Stomach smooth muscle (tissue), 2 donors: Measurements from ENCODE around the gene FARS2.

Experiments
- H3K27ac ChIP-seq: one replicate; pipeline ENCODE4 v1.7.0; 2013; ENCODE audit warnings: mild to moderate bottlenecking, low read length, inconsistent platforms
- H3K27me3 ChIP-seq, 2 donors: one replicate each; pipeline ENCODE4 v1.7.0; 2013; ENCODE audit warnings: low read length in 2 of 2; ENCODE audit not compliant: insufficient read depth in 2 of 2, control insufficient read depth in 1 of 2
- H3K36me3 ChIP-seq, 2 donors: one replicate each; pipeline ENCODE4 v1.7.0; 2013; ENCODE audit warnings: low read length in 2 of 2; ENCODE audit not compliant: control insufficient read depth in 2 of 2, insufficient read depth in 2 of 2
- H3K4me1 ChIP-seq: one replicate; pipeline ENCODE4 v1.7.0; 2013; ENCODE audit warnings: low read length; ENCODE audit not compliant: control insufficient read depth, insufficient read depth
- H3K4me3 ChIP-seq, 2 donors: one replicate each; pipeline ENCODE4 v1.7.0; 2013; ENCODE audit warnings: low read length in 2 of 2
- H3K9ac ChIP-seq, 2 donors: one replicate each; pipeline ENCODE4 v1.7.0; 2013; ENCODE audit warnings: low read length in 2 of 2, mild to moderate bottlenecking in 1 of 2
- H3K9me3 ChIP-seq, 2 donors: one replicate each; pipeline ENCODE4 v1.7.0; 2013; ENCODE audit warnings: low read length in 2 of 2; ENCODE audit not compliant: control insufficient read depth in 2 of 2
- donor health status: healthy.
- donor health status: Pancreatic carcinoma.

FARS2 gene

DNA sequence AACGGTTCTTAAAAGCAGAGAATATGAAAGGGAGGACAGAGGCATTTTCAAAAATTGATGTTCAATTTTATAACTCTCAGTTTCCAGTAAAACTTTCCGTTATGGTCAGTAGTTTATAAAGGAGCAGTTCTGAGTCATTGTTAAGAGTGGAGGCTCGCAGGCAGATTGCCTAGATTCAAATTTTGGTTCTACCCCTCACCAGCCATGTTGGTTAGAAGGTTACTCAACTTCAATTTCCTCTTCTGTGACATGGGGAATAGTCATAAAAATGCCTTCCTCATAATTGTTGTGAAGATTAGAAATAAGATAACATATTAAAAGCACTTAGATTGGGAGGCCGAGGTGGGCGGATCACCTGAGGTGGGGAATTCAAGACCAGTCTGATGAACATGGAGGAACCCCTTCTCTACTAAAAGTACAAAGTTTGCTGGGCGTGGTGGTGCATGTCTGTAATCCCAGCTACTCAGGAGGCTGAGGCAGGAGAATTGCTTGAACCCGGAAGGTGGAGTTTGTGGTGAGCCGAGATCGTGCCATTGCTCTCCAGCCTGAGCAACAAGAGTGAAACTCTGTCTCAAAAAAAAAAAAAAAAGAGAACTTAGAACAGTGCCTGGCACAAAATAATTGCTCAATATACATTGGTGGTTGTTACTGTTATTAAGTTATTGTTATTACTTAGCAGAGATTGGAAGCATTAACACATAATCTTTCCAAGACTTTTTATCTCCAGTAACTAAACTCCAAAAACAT, 396.5 kb downstream of the FARS2 start:
- H3K27ac ChIP-seq: no peak overlapping the region
- peaks cover 0 to 2% of the 10 kb centered on the region in 2 donors for H3K36me3 ChIP-seq
- H3K9me3 ChIP-seq: peaks cover 0 to 7% of the 10 kb centered on the region in 2 donors

DNA sequence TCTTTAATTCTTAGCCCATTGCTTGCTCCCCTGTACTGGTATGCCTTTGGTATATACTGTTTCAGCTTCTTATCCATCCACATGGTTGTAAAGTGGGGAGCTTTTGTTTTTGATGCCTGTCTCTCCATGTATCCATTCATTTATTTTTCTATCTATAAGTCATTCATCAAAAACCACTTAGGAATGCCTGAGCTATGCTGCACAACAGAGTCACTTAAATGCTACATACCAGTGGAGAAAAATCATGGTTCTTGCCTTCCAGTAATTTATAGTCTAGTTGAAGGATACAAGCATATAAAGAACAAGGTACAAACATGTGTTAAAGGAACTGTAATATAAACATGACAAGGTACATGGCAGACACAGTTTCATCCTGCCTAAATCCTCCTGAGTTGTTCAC, 398.2 kb downstream of the FARS2 start:
- Histone ChIP-seq H3K27me3 (no peaks in the 10 kb centered on the region), H3K4me1 (no peaks in the 10 kb centered on the region), H3K4me3 (no peak overlapping the region)

More for the DNA sequence above, 396.5 kb downstream of the FARS2 start:
- H3K4me3 ChIP-seq: no peak overlapping the region
- H3K9ac ChIP-seq: no peak overlapping the region
- no peaks in the 10 kb centered on the region for H3K4me1 ChIP-seq
- no peaks in the 10 kb centered on the region for H3K27me3 ChIP-seq

DNA sequence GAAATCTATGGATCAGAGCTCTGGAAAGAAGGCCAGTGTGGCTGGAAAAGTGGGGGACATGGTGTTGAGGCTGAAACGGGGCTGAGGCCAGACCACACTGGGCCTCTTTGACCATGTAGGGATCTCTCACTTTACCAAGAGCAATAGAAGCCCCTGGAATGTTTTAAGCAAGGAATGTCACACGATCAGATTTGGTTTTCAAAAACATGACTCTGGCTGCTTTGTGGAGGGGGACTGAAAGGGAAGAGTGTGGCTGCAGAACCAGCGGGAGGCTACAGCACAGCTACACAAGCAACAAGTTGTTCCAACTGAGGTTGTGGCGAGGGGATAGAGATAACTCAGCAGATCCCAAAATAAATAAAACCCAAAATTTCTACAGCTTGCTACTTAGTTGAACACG, 399.5 kb downstream of the FARS2 start:
- Histone ChIP-seq H3K36me3 (peaks cover 0 to 2% of the 10 kb centered on the region in 2 donors), H3K9me3 (no peaks in the 10 kb centered on the region), H3K27me3 (no peaks in the 10 kb centered on the region), H3K4me1 (no peaks in the 10 kb centered on the region), H3K4me3 (no peak overlapping the region), H3K9ac (no peak overlapping the region), H3K27ac (no peak overlapping the region)

More for the DNA sequence above, 398.2 kb downstream of the FARS2 start:
- Histone ChIP-seq H3K9ac (no peak overlapping the region), H3K9me3 (peaks cover 0 to 7% of the 10 kb centered on the region in 2 donors), H3K27ac (no peak overlapping the region), H3K36me3 (peaks cover 0 to 2% of the 10 kb centered on the region in 2 donors)

DNA sequence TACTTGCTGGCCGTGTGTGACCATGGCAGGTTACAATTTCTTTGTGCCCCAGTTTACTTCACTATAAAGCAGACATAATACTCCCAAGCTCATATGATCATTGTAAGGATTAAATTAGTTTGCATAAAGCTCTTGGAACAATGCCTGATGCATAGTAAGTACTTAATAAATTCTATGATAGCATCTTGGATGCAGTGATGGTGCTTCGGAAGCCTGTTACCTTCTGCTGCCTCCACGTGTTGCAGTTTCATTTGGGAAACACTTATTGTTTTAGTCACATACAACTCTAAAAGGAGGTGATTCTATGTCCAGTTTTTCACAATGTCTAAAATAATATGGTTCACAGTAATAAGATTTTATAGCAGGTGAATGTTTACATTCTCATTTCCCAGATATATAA, 401.5 kb downstream of the FARS2 start:
- Histone ChIP-seq H3K9ac (no peak overlapping the region), H3K27me3 (no peaks in the 10 kb centered on the region), H3K9me3 (no peaks in the 10 kb centered on the region), H3K4me1 (no peaks in the 10 kb centered on the region), H3K36me3 (no peaks in the 10 kb centered on the region), H3K27ac (no peak overlapping the region), H3K4me3 (no peak overlapping the region)

DNA sequence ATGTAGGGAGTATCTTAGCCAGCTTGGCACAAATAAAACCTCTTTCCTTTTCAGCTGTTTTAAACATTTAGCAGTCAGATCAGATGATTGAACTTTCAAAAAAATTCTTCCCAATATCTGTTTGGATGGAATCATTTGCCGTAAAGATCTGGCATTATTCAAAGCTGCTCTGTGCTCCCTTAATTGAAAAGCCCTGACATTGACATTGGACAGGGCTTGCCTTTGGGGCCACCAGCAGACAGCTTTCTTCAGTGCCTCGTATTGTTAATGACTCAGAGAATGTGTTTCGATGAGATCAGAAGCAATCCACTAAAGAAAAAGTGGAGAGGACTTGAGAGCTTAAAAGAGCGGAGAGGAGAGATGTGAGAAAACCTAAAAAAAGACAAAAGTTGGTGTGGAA, 401.9 kb downstream of the FARS2 start:
- no peak overlapping the region for H3K9ac ChIP-seq
- H3K9me3 ChIP-seq: no peaks in the 10 kb centered on the region
- H3K27me3 ChIP-seq: no peaks in the 10 kb centered on the region
- H3K4me1 ChIP-seq: no peaks in the 10 kb centered on the region
- peak overlapping the region in 1 of 2 donors; percentile 15 for H3K4me3 ChIP-seq
- no peak overlapping the region for H3K27ac ChIP-seq
- no peaks in the 10 kb centered on the region for H3K36me3 ChIP-seq

DNA sequence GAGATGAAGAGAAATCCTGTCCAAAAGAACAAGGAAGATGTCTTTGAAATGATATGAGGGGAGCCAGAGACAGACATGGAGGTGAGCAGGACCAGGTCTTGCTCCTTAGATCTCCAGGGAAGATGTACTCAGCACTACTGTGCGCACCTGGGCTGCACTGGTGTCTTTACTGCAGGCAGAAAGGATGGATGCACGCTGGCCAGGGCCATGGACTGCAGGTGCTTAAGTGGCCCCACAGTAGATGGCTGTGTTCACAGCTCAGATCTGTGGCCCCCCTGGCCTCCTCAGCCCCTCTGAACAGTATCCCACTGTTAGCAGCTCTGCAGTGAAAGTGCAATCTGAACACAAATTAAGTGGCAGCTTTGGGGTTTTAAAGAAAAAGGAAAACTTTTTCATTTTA, 402.4 kb downstream of the FARS2 start:
- no peak overlapping the region for H3K27ac ChIP-seq
- no peaks in the 10 kb centered on the region for H3K27me3 ChIP-seq
- no peaks in the 10 kb centered on the region for H3K36me3 ChIP-seq
- H3K9ac ChIP-seq: no peak overlapping the region
- peak overlapping the region in 1 of 2 donors; percentile 15 for H3K4me3 ChIP-seq
- H3K9me3 ChIP-seq: no peaks in the 10 kb centered on the region
- H3K4me1 ChIP-seq: no peaks in the 10 kb centered on the region

DNA sequence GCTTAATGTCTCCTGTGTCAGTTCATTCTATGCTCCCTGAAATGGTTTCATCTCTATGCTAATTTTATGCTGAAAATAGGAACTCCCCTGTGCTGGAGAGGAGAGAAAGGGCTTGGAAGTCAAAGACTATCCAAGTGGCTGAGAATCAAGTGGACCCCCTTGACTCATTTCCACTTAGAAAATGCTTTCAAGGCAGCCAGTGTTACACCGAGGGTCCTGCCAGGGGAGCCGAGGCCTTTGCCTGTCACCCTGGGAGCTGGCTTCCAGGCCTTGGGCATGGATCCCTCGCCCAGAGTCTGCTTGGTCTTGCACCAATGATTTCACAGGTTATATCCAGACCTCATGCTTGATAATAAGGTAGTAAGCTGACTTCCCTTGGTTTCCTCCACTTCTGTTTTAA, 402.8 kb downstream of the FARS2 start:
- Histone ChIP-seq H3K4me3 (no peak overlapping the region), H3K27ac (no peak overlapping the region), H3K9ac (no peak overlapping the region), H3K4me1 (no peaks in the 10 kb centered on the region), H3K9me3 (no peaks in the 10 kb centered on the region), H3K27me3 (no peaks in the 10 kb centered on the region), H3K36me3 (no peaks in the 10 kb centered on the region)

DNA sequence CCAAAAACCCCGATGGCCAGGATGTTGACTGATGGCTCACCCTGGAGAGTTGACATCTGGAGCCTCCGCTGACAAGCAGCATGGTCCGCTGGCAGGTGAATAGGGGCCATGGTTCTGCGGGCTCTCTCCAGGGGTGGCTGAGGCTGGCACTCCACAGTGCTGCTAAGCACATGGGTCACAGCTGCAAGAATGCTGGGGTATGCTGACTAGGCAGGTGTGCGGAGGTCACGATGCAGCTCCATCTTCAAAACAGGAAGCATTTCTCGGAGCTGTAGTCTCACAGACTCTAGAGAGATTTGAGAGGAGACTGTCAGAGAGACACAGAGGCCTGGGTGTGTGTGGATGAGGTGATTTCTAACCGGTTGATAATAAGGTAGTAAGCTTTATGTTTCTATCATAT, 403.9 kb downstream of the FARS2 start:
- no peaks in the 10 kb centered on the region for H3K9me3 ChIP-seq

DNA sequence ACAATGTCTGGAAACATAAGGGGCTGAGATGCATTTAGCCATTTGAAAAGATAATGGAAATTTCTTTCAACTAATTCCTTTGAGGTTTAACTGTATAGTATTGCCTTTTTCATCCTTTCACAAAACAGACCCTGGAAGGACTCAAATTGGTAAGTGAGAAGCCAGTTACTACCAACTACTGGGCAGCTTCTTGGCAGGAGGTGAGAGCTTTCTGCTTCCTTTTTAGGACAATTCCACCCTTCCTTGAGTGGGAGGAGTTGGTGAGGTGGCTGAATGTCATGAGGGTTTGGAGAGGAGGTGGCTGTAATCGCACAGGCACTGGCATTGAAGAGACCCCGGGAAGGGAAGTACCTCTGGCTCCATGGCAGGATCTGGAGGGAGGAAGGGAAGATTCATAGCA, 404.4 kb downstream of the FARS2 start:
- Histone ChIP-seq H3K27ac (no peak overlapping the region), H3K36me3 (no peaks in the 10 kb centered on the region), H3K4me1 (no peaks in the 10 kb centered on the region), H3K27me3 (no peaks in the 10 kb centered on the region), H3K9ac (no peak overlapping the region), H3K9me3 (no peaks in the 10 kb centered on the region), H3K4me3 (no peak overlapping the region)

More for the DNA sequence above, 403.9 kb downstream of the FARS2 start:
- no peaks in the 10 kb centered on the region for H3K36me3 ChIP-seq
- H3K4me3 ChIP-seq: no peak overlapping the region
- no peaks in the 10 kb centered on the region for H3K27me3 ChIP-seq
- no peak overlapping the region for H3K27ac ChIP-seq
- H3K4me1 ChIP-seq: no peaks in the 10 kb centered on the region
- H3K9ac ChIP-seq: no peak overlapping the region

DNA sequence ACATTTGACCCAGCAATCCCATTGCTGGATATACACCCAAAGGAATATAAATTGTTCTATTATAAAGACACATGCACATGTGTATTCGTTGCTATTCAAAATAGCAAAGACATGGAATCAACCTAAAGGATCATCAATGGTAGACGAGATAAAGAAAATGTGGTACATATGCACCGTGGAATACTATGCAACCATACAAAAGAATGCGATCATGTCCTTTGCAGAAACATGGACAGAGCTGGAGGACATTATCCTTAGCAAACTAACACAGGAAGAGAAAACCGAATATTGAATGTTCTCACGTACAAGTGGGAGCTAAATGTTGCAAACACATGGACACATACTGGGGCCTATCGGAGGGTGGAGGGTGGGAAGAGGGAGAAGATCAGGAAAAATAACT, 405.4 kb downstream of the FARS2 start:
- Histone ChIP-seq H3K4me1 (peaks cover 7% of the 10 kb centered on the region), H3K27ac (no peak overlapping the region), H3K36me3 (no peaks in the 10 kb centered on the region), H3K9ac (no peak overlapping the region), H3K9me3 (no peaks in the 10 kb centered on the region), H3K27me3 (no peaks in the 10 kb centered on the region), H3K4me3 (no peak overlapping the region)

DNA sequence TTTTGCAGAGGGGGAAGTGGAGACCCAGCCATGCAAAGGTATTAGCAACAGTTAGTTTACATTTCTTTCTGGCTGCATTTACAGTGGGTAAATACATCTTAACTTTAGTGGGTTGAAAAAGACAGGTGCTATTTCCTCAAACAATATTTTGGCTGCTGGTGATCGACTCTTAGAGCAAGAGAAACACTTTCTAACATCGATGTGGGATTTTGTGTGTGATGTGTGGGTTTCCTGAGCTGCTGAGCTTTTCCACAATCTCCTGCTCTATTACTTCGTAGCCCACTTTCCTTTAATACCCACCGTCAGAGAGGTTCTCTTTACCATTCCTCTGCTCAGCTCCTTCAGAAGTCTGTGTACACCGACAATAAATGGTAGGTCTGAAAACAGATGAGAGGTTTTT, 406.4 kb downstream of the FARS2 start:
- Histone ChIP-seq H3K4me3 (no peak overlapping the region), H3K36me3 (no peaks in the 10 kb centered on the region), H3K27ac (no peak overlapping the region), H3K9ac (no peak overlapping the region), H3K27me3 (no peaks in the 10 kb centered on the region), H3K4me1 (peaks cover 15% of the 10 kb centered on the region), H3K9me3 (no peaks in the 10 kb centered on the region)
